ENCODE results near the gene CDCP2.

CDCP2 gene

DNA sequence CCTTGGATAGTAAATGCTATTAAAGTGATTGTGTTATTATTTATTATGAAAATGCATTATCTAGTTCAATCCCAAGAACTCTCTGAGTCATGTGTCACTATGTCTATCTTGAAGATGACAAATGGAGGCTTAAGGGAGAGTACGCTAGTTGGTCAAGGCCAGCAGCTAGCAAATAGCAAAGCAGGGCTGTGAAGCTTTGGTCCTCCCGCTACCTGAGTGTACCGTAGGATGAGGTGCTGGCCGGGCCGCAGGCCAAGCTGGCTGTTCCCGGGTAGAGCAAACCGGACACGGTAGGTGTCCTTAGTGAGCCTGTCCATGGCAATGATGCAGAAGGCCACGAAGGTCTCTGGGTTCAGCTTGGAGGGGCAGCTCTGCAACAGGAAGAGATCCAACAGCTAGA lies 37.7 kb upstream of the CDCP2 start:
- H3K36me3 ChIP-seq (ENCODE audit: insufficient read depth, low read length), result peaks cover 59% of the 10 kb centered on the region
- no peak overlapping the region for H3K4me2 ChIP-seq (ENCODE audit: insufficient read depth, low read length)
- no peaks in the 10 kb centered on the region for H3K4me1 ChIP-seq (ENCODE audit: insufficient read depth, low read length)
- no peak for TF ChIP-seq EZH2 (IDR thresholded peaks at IDR 0.05; ENCODE audit: borderline replicate concordance, low read depth, low read length, severe bottlenecking)
- no peak for TF ChIP-seq CTCF (IDR thresholded peaks at IDR 0.05; ENCODE audit: borderline replicate concordance, extremely low read depth, low read length, poor library complexity, severe bottlenecking)
- no peak overlapping the region for H3K9ac ChIP-seq (ENCODE audit: low read depth, low read length)
- no peak overlapping the region for H2AFZ ChIP-seq (ENCODE audit: low read depth, low read length)
- no peaks in the 10 kb centered on the region for H3K79me2 ChIP-seq (ENCODE audit: insufficient read depth, low read length)
- no peaks in the 10 kb centered on the region for H3K9me3 ChIP-seq (ENCODE audit: insufficient read depth, low read length, severe bottlenecking)
- no peak overlapping the region for H3K27ac ChIP-seq (ENCODE audit: low read length)
- no peak for DNase-seq
- no peak for ATAC-seq (ENCODE audit: insufficient read depth, low read depth)
- no peaks in the 10 kb centered on the region for H4K20me1 ChIP-seq (ENCODE audit: insufficient read depth, low read length)
- no peaks in the 10 kb centered on the region for H3K27me3 ChIP-seq (ENCODE audit: insufficient read depth, low read length, poor library complexity)
- H3K4me3 ChIP-seq (ENCODE audit: low read depth in 1 of 2, low read length in 2 of 2), result no peak overlapping the region

DNA sequence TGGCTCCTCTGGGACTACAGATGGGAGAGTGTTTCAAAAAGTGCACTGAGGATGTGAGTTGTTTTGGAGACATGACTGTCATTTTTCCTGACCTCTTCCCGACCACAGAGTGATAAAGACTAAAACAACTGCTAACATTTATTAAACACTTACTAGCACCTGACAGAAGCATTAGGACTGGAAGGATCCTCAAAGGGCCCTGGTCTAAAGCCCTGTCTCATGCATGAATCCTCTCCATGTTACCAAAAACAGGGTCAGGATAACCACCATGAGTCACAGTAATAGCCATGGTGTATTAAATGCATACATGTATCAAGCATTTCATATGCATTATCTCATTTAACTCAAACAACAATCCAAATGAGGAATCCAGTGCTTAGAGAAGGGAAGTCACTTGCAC lies 35.5 kb upstream of the CDCP2 start:
- Histone ChIP-seq H3K27me3 (ENCODE audit: insufficient read depth, low read length, poor library complexity) (no peaks in the 10 kb centered on the region), H3K79me2 (ENCODE audit: insufficient read depth, low read length) (no peaks in the 10 kb centered on the region), H3K9me3 (ENCODE audit: insufficient read depth, low read length, severe bottlenecking) (no peaks in the 10 kb centered on the region), H3K4me2 (ENCODE audit: insufficient read depth, low read length) (no peak overlapping the region), H3K27ac (ENCODE audit: low read length) (no peak overlapping the region), H3K4me3 (ENCODE audit: low read depth in 1 of 2, low read length in 2 of 2) (no peak overlapping the region), H3K4me1 (ENCODE audit: insufficient read depth, low read length) (no peaks in the 10 kb centered on the region), H2AFZ (ENCODE audit: low read depth, low read length) (no peak overlapping the region), H4K20me1 (ENCODE audit: insufficient read depth, low read length) (no peaks in the 10 kb centered on the region), H3K36me3 (ENCODE audit: insufficient read depth, low read length) (peaks cover 41% of the 10 kb centered on the region), H3K9ac (ENCODE audit: low read depth, low read length) (no peak overlapping the region)
- no peak for ATAC-seq (ENCODE audit: insufficient read depth, low read depth)
- TF ChIP-seq CTCF (IDR thresholded peaks at IDR 0.05; ENCODE audit: borderline replicate concordance, extremely low read depth, low read length, poor library complexity, severe bottlenecking), result no peak
- TF ChIP-seq EZH2 (IDR thresholded peaks at IDR 0.05; ENCODE audit: borderline replicate concordance, low read depth, low read length, severe bottlenecking), result no peak
- no peak for DNase-seq

GRCh38 chr1:54186056-54186455 lies 33.3 kb upstream of the CDCP2 start:
- Histone ChIP-seq H3K79me2 (ENCODE audit: insufficient read depth, low read length) (no peaks in the 10 kb centered on the region), H3K9ac (ENCODE audit: low read depth, low read length) (no peak overlapping the region), H4K20me1 (ENCODE audit: insufficient read depth, low read length) (no peaks in the 10 kb centered on the region), H3K4me2 (ENCODE audit: insufficient read depth, low read length) (no peak overlapping the region), H3K4me3 (ENCODE audit: low read depth in 1 of 2, low read length in 2 of 2) (no peak overlapping the region), H3K9me3 (ENCODE audit: insufficient read depth, low read length, severe bottlenecking) (no peaks in the 10 kb centered on the region), H3K36me3 (ENCODE audit: insufficient read depth, low read length) (peaks cover 32% of the 10 kb centered on the region), H3K27ac (ENCODE audit: low read length) (no peak overlapping the region), H2AFZ (ENCODE audit: low read depth, low read length) (no peak overlapping the region), H3K27me3 (ENCODE audit: insufficient read depth, low read length, poor library complexity) (no peaks in the 10 kb centered on the region), H3K4me1 (ENCODE audit: insufficient read depth, low read length) (no peaks in the 10 kb centered on the region)
- DNase-seq (no peak), ATAC-seq (ENCODE audit: insufficient read depth, low read depth) (no peak)
- TF ChIP-seq CTCF (IDR thresholded peaks at IDR 0.05; ENCODE audit: borderline replicate concordance, extremely low read depth, low read length, poor library complexity, severe bottlenecking) (no peak), EZH2 (IDR thresholded peaks at IDR 0.05; ENCODE audit: borderline replicate concordance, low read depth, low read length, severe bottlenecking) (no peak)
